DOHH2 (cell line): Measurements from ENCODE around the gene ABHD17C.

ENCODE experiments used
- H3F3A ChIP-seq: fragments of 200-600 bp; sonication (generic), shearing (Covaris generic); 2 replicates; pipeline ENCODE4 v1.6.0; 2016; ENCODE audit warnings: antibody characterized with exemption, mild to moderate bottlenecking; ENCODE audit not compliant: control insufficient read depth, insufficient read depth
- H3K27ac ChIP-seq: fragments of 200-600 bp; sonication (generic); 2 replicates; pipeline ENCODE4 v1.5.1; 2014; ENCODE audit warnings: low read depth, mild to moderate bottlenecking, low read length, moderate library complexity
- H3K27me3 ChIP-seq: fragments of 200-600 bp; sonication (generic); 2 replicates; pipeline ENCODE4 v1.6.1; 2014; ENCODE audit warnings: mild to moderate bottlenecking, low read length, mixed read lengths; ENCODE audit not compliant: control insufficient read depth
- H3K36me3 ChIP-seq: fragments of 200-600 bp; sonication (generic); 2 replicates; pipeline ENCODE4 v1.6.1; 2014; ENCODE audit warnings: mild to moderate bottlenecking, low read length, moderate library complexity, mixed read lengths; ENCODE audit not compliant: control insufficient read depth
- H3K4me1 ChIP-seq: fragments of 200-600 bp; sonication (generic); 2 replicates; pipeline ENCODE4 v1.6.1; 2014; ENCODE audit warnings: mild to moderate bottlenecking, low read length, mixed read lengths; ENCODE audit not compliant: control insufficient read depth
- H3K4me2 ChIP-seq: fragments of 200-600 bp; sonication (generic); 2 replicates; pipeline ENCODE4 v1.6.0; 2014; ENCODE audit warnings: mild to moderate bottlenecking, low read length, moderate library complexity
- H3K4me3 ChIP-seq: fragments of 200-600 bp; sonication (generic); 2 replicates; pipeline ENCODE4 v1.5.1; 2014; ENCODE audit warnings: mild to moderate bottlenecking, low read length, mixed read lengths
- H3K79me2 ChIP-seq: fragments of 200-600 bp; sonication (generic); 2 replicates; pipeline ENCODE4 v1.6.1; 2014; ENCODE audit warnings: mild to moderate bottlenecking, low read length, mixed read lengths; ENCODE audit not compliant: control insufficient read depth
- H3K9me2 ChIP-seq: fragments of 200-600 bp; sonication (generic); replicated peaks from 2 replicates; pipeline ENCODE4 v1.6.1; 2014; ENCODE audit warnings: mild to moderate bottlenecking, low read length, mixed read lengths; ENCODE audit not compliant: control insufficient read depth
- H3K9me3 ChIP-seq: fragments of 200-600 bp; sonication (generic); 2 replicates; pipeline ENCODE4 v1.6.1; 2014; ENCODE audit warnings: antibody characterized with exemption, low read length, mixed read lengths; ENCODE audit not compliant: control insufficient read depth, insufficient read depth
- H4K20me1 ChIP-seq: fragments of 200-600 bp; sonication (generic); 2 replicates; pipeline ENCODE4 v1.6.0; 2014; ENCODE audit warnings: low read depth, mild to moderate bottlenecking, antibody characterized with exemption, low read length, moderate library complexity; ENCODE audit not compliant: control insufficient read depth, insufficient read depth
- CTCF ChIP-seq: fragments of 200-600 bp; sonication (generic); IDR thresholded peaks from one replicate; pipeline ENCODE4 v1.5.1; 2014; ENCODE audit warnings: antibody characterized with exemption, mild to moderate bottlenecking, low read depth, low read length; ENCODE audit not compliant: poor library complexity, severe bottlenecking
- EZH2phosphoT487 ChIP-seq: fragments of 200-600 bp; sonication (generic); IDR thresholded peaks from 2 replicates; pipeline ENCODE4 v1.6.1; 2017; ENCODE audit warnings: borderline replicate concordance, mild to moderate bottlenecking, antibody characterized with exemption, low read length, moderate library complexity, mixed read lengths

Gene ABHD17C

GRCh38 chr15:80659375-80659774, 35.7 kb upstream of the ABHD17C start:
- no peaks in the 10 kb centered on the region for H3K36me3 ChIP-seq
- H3K9me2 ChIP-seq: no peaks in the 10 kb centered on the region
- no peaks in the 10 kb centered on the region for H3K79me2 ChIP-seq
- 0 out of 2 replicates have a peak, but pooled peaks cover 3% of the 10 kb centered on the region for H3K27me3 ChIP-seq
- no peaks in the 10 kb centered on the region for H3F3A ChIP-seq
- H3K4me2 ChIP-seq: no peak overlapping the region
- H3K27ac ChIP-seq: no peak overlapping the region
- no peaks in the 10 kb centered on the region for H3K9me3 ChIP-seq
- no peaks in the 10 kb centered on the region for H4K20me1 ChIP-seq
- no peak overlapping the region for H3K4me3 ChIP-seq
- no peaks in the 10 kb centered on the region for H3K4me1 ChIP-seq
- TF ChIP-seq CTCF (no peak), EZH2phosphoT487 (no peak)

GRCh38 chr15:80660119-80660518, 35.0 kb upstream of the ABHD17C start:
- no peaks in the 10 kb centered on the region for H3K9me2 ChIP-seq
- TF ChIP-seq CTCF (no peak), EZH2phosphoT487 (no peak)
- H3K9me3 ChIP-seq: no peaks in the 10 kb centered on the region
- 0 out of 2 replicates have a peak, but pooled peaks cover 3% of the 10 kb centered on the region for H3K27me3 ChIP-seq
- H3K4me2 ChIP-seq: no peak overlapping the region
- no peaks in the 10 kb centered on the region for H4K20me1 ChIP-seq
- H3F3A ChIP-seq: no peaks in the 10 kb centered on the region
- H3K36me3 ChIP-seq: no peaks in the 10 kb centered on the region
- H3K27ac ChIP-seq: no peak overlapping the region
- no peaks in the 10 kb centered on the region for H3K79me2 ChIP-seq
- no peaks in the 10 kb centered on the region for H3K4me1 ChIP-seq
- H3K4me3 ChIP-seq: no peak overlapping the region

- Histone ChIP-seq H3K27me3 (0 out of 2 replicates have a peak, but pooled peaks cover 3% of the 10 kb centered on the region), H3K4me2 (no peak overlapping the region), H3K36me3 (no peaks in the 10 kb centered on the region), H4K20me1 (no peaks in the 10 kb centered on the region), H3K9me2 (no peaks in the 10 kb centered on the region), H3K79me2 (no peaks in the 10 kb centered on the region), H3K9me3 (no peaks in the 10 kb centered on the region), H3F3A (no peaks in the 10 kb centered on the region), H3K27ac (no peak overlapping the region), H3K4me1 (no peaks in the 10 kb centered on the region), H3K4me3 (no peak overlapping the region)
- TF ChIP-seq EZH2phosphoT487: no peak
- TF ChIP-seq CTCF: no peak
Observed at GRCh38 chr15:80662129-80662528, 33.0 kb upstream of the ABHD17C start.
